ENCODE results near the gene COL6A6. TPM values are rescaled to one million over a fixed set of nuclear protein-coding genes. Genes with fewer than 3 reads are reported as not detected.
A peak's percentile ranks its signal among the peaks of the same experiment; 100 is the strongest.

The COL6A6 gene
- total and polyA plus RNA-seq, 12 donors, result 0.30 to 2.5 (median 1.1) TPM

DNA sequence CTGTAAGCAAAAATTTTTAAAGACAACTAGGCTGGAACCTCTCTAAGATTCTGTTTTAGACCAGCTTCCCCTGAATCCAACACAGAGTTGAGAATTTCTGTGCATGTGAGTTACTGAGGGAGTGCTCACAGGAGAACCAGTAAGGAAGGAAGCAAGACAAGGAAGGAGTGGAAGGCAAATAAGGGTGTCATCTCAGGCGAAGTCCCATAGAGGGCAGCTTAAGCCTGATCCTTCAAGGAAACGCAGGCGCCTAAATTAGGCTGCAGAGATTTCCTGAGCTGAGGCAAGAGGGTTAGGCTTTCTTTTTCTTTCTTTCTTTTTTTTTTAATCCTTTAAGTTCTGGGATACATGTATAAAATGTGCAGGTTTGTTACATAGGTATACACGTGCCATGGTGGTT, 36.2 kb upstream of the COL6A6 start:
- Histone ChIP-seq H3K27ac (no peak overlapping the region), H3K4me1 (no peaks in the 10 kb centered on the region), H3K36me3 (no peaks in the 10 kb centered on the region), H3K27me3 (no peaks in the 10 kb centered on the region), H3K9me3 (peaks cover 0 to 16% (median 0%) of the 10 kb centered on the region in 11 donors), H3K4me3 (no peak overlapping the region)
- intact Hi-C loops (cut with DNase I), result loop anchor here in 1 of 10 donors (10.0 kb wide), 1 partner anchor 124 kb away; no protein-coding TSS in a partner anchor
- WGBS, 2 donors, result 19 to 22% methylated on average over 4 of the region's 4 CpGs
- DNase-seq (peak in 1 of 2 donors; percentile 12), ATAC-seq (peak in 4 of 8 donors; percentile 55 to 69 (median 65))
- TF ChIP-seq CTCF (IDR thresholded peaks at IDR 0.05), result peak in 7 of 9 donors; percentile 27 to 50 (median 38)

GRCh38 chr3:130488288-130488687, 28.7 kb upstream of the COL6A6 start:
- no peak for ATAC-seq
- no peaks in the 10 kb centered on the region for H3K27me3 ChIP-seq
- no peak for TF ChIP-seq CTCF (IDR thresholded peaks at IDR 0.05)
- H3K36me3 ChIP-seq, result no peaks in the 10 kb centered on the region
- DNase-seq, result no peak
- no peak overlapping the region for H3K4me3 ChIP-seq
- WGBS, 2 donors, result 79 to 90% methylated on average over 1 of the region's 1 CpG
- intact Hi-C loops (cut with DNase I), result loop anchor here in 1 of 10 donors (10.0 kb wide), 1 partner anchor 117 kb away; no protein-coding TSS in a partner anchor
- H3K9me3 ChIP-seq, result no peaks in the 10 kb centered on the region
- H3K27ac ChIP-seq, result no peak overlapping the region
- H3K4me1 ChIP-seq, result peaks cover 0 to 3% (median 0%) of the 10 kb centered on the region in 9 donors

DNA sequence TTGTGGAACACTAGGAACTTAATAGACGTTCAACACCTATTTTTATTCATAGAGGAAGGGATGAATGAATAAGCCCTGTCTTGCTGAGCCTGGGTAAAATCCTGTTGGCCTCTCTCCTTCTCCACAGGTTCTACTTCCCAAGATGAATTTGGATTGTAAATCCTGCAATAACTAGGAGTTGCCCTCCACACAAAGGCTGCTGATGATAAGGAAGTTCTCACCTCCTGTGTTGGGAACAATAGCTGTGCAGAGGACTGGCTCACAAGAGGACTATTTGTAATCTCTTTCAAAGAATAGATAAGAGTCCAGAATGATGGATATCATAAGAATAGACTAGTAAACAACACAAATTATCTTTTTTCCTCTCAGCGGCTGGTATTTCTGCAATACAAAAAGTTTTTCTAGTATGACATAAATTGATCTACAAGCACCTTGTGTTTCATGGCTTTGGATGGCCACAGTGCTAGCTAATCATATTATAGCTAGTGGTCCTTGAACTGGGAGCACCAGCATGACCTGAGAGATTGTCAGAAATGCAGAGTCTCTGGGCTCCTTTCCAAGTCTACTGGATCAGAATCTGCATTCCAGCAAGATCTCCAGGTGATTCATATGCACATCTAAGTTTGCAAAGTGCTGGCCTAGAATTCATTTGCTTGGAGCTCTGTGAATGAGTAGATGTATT, 28.1 kb upstream of the COL6A6 start:
- no peak for DNase-seq
- ATAC-seq, result no peak
- H3K27me3 ChIP-seq, result no peaks in the 10 kb centered on the region
- WGBS, 2 donors, result 67 to 68% methylated on average over 2 of the region's 2 CpGs
- H3K4me3 ChIP-seq, result no peak overlapping the region
- H3K36me3 ChIP-seq, result no peaks in the 10 kb centered on the region
- no peaks in the 10 kb centered on the region for H3K9me3 ChIP-seq
- H3K4me1 ChIP-seq, result peaks cover 0 to 3% (median 0%) of the 10 kb centered on the region in 9 donors
- H3K27ac ChIP-seq, result no peak overlapping the region
- TF ChIP-seq CTCF (IDR thresholded peaks at IDR 0.05), result no peak
- intact Hi-C loops (cut with DNase I), result loop anchor here in 1 of 10 donors (10.0 kb wide), 1 partner anchor 116 kb away; no protein-coding TSS in a partner anchor

DNA sequence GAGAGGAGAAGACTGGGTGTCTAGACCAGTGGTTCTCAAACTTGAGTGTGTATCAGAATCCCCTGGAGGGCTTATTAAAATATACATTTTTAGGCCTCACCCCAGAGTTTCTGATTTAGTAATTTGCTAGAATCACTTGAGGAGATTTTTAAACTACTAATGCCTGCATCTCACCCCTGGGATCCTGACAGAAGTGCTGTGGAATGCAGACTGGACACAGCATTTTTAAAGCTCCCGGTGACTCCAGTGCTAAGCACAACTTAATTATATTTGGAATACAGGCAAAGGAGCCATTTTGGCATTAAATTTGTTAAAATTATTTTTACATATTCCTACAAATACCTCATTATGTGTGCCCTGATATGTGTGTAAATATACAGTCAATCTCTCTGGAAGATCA, 26.7 kb upstream of the COL6A6 start:
- WGBS, 2 donors, result 66 to 72% methylated on average over 1 of the region's 1 CpG
- intact Hi-C loops (cut with DNase I), result no loop called here
- peak in 3 of 8 donors; percentile 42 to 58 (median 46) for ATAC-seq
- DNase-seq, result no peak
- H3K9me3 ChIP-seq, result no peaks in the 10 kb centered on the region
- no peak for TF ChIP-seq CTCF (IDR thresholded peaks at IDR 0.05)
- no peak overlapping the region for H3K4me3 ChIP-seq
- peaks cover 0 to 3% (median 0%) of the 10 kb centered on the region in 9 donors for H3K4me1 ChIP-seq
- H3K36me3 ChIP-seq, result no peaks in the 10 kb centered on the region
- H3K27me3 ChIP-seq, result no peaks in the 10 kb centered on the region
- H3K27ac ChIP-seq, result no peak overlapping the region
